K562 (cell line): ENCODE data around the gene ZEB2. TPM values are rescaled to one million over a fixed set of nuclear protein-coding genes. Genes with fewer than 3 reads are reported as not detected.

Experiments used
- ATAC-seq: fragments of 200-7000 bp; cut with Tn5 transposase; 3 replicates; pipeline ENCODE4 v1.9.1; 2020; ENCODE audit warnings: moderate library complexity
- BruUV-seq: library from RNA; stranded (reverse); fragments of 400-500 nt; replicated peaks from 2 replicates; lab custom pipeline; 2021; lab: Mats Ljungman, UMichigan
- CTCF ChIA-PET: fragments of 300-600 bp; formaldehyde crosslinking; extraction: SDS; loops from one replicate; lab custom pipeline; 2021; ENCODE audit warnings: low intra/inter-chr PET ratio; lab: Yijun Ruan, JAX
- POLR2A ChIA-PET: fragments of 300-600, 350-650 bp; sonication (Branson Sonifier 250); formaldehyde crosslinking; extraction: SDS; loops from one replicate; lab custom pipeline; 2021; ENCODE audit warnings: antibody characterized with exemption, inconsistent platforms; lab: Yijun Ruan, JAX
- DNase-seq, 4 experiments: peaks; one replicate each; pipeline versions ENCODE4 v3.0.0 to v3.0.0-alpha.2; 2011 to 2018; ENCODE audit warnings: low spot score in 3 of 4, mixed read lengths in 3 of 4; ENCODE audit errors: extremely low read depth in 1 of 4
- FAIRE-seq: peaks from 2 replicates; lab custom pipeline; 2011; peaks lifted over from hg19 to GRCh38; lab: Jason Lieb, UNC
- H2AFZ ChIP-seq: 2 replicates; pipeline ENCODE4 v1.6.0; 2011; ENCODE audit warnings: low read depth, low read length, control low read depth, inconsistent platforms
- H3K27ac ChIP-seq: fragments of 200-600 bp; 3 replicates; pipeline ENCODE4 v1.8.0; 2011; ENCODE audit warnings: low read depth, mild to moderate bottlenecking, control low read depth, inconsistent platforms, low read length, moderate library complexity, mixed read lengths; ENCODE audit errors: extremely low read depth
- H3K27me3 ChIP-seq, 2 experiments: fragments of 300-600 bp in 1 of 2; 2 replicates in 1 of 2; 3 replicates in 1 of 2; pipeline versions ENCODE4 v1.6.0 to v1.8.0; 2011; ENCODE audit warnings: inconsistent platforms in 2 of 2, low read length in 2 of 2, mild to moderate bottlenecking in 1 of 2, mixed read lengths in 1 of 2, moderate library complexity in 1 of 2; ENCODE audit not compliant: control insufficient read depth in 2 of 2, insufficient read depth in 2 of 2
- H3K36me3 ChIP-seq: fragments of 300-600 bp; 3 replicates; pipeline ENCODE4 v1.8.0; 2011; ENCODE audit warnings: mild to moderate bottlenecking, low read length, inconsistent platforms; ENCODE audit not compliant: control insufficient read depth, insufficient read depth
- H3K4me1 ChIP-seq, 2 experiments: fragments of 200-600 bp in 1 of 2; replicated peaks in 1 of 2; 2 replicates in 1 of 2; 3 replicates in 1 of 2; pipeline versions ENCODE4 v1.5.1 to v1.8.0; 2011; ENCODE audit warnings: inconsistent platforms in 2 of 2, low read length in 2 of 2, mild to moderate bottlenecking in 1 of 2, mixed read lengths in 1 of 2, moderate library complexity in 1 of 2; ENCODE audit not compliant: control insufficient read depth in 2 of 2, insufficient read depth in 2 of 2
- H3K4me2 ChIP-seq: 2 replicates; pipeline ENCODE4 v1.6.1; 2011; ENCODE audit warnings: low read length, control low read depth, inconsistent platforms, mixed read lengths; ENCODE audit not compliant: insufficient read depth
- H3K4me3 ChIP-seq: fragments of 200-600 bp; sonication (generic), shearing (Covaris generic); 2 replicates; pipeline ENCODE4 v1.5.1; 2016; ENCODE audit warnings: control low read depth, inconsistent platforms
- H3K79me2 ChIP-seq: fragments of 200-600 bp; 3 replicates; pipeline ENCODE4 v1.8.0; 2011; ENCODE audit warnings: low read length, inconsistent platforms; ENCODE audit not compliant: control insufficient read depth, insufficient read depth
- H3K9ac ChIP-seq, 2 experiments: 2 replicates each; pipeline versions ENCODE4 v1.6.0 to v1.6.1; 2011; ENCODE audit warnings: low read depth in 2 of 2, low read length in 2 of 2, control low read depth in 1 of 2, inconsistent platforms in 1 of 2, mild to moderate bottlenecking in 1 of 2, mixed read lengths in 1 of 2; ENCODE audit not compliant: insufficient read depth in 1 of 2
- H3K9me1 ChIP-seq: one replicate; pipeline ENCODE4 v1.6.0; 2011; ENCODE audit warnings: inconsistent platforms, mild to moderate bottlenecking, low read length, moderate library complexity; ENCODE audit not compliant: control insufficient read depth, insufficient read depth
- H3K9me3 ChIP-seq: replicated peaks from 2 replicates; pipeline ENCODE4 v1.5.1; 2011; ENCODE audit warnings: low read depth, low read length, inconsistent platforms; ENCODE audit not compliant: control insufficient read depth, insufficient read depth
- H4K20me1 ChIP-seq: replicated peaks from 2 replicates; pipeline ENCODE4 v1.6.1; 2011; ENCODE audit warnings: low read length, inconsistent platforms, mixed read lengths; ENCODE audit not compliant: control insufficient read depth, insufficient read depth
- ARID1B ChIP-seq: fragments of 450-650 bp; IDR thresholded peaks from 2 replicates; pipeline ENCODE4 v1.6.1; 2016; ENCODE audit warnings: antibody characterized with exemption, mild to moderate bottlenecking, inconsistent platforms
- BACH1 ChIP-seq: fragments of 200-800 bp; sonication (Bioruptor generic); IDR thresholded peaks from 2 replicates; pipeline ENCODE4 v1.6.1; 2016; ENCODE audit warnings: missing genetic modification characterization, missing compliant biosample characterization
- CHD1 ChIP-seq: fragments of 200-600 bp; sonication (generic); IDR thresholded peaks from one replicate; pipeline ENCODE4 v1.6.1; 2012; ENCODE audit warnings: mild to moderate bottlenecking, moderate library complexity, low read length, inconsistent platforms
- DACH1 ChIP-seq: fragments of 450-650 bp; IDR thresholded peaks from 2 replicates; pipeline ENCODE4 v1.6.1; 2018; ENCODE audit not compliant: partially characterized antibody
- DDX20 ChIP-seq: fragments of 450-650 bp; IDR thresholded peaks from 2 replicates; pipeline ENCODE4 v1.6.1; 2016; ENCODE audit warnings: missing genetic modification characterization, low read depth, mild to moderate bottlenecking, missing compliant biosample characterization, moderate library complexity
- NFE2L1 ChIP-seq: fragments of 450-650 bp; IDR thresholded peaks from 2 replicates; pipeline ENCODE4 v1.6.1; 2016; ENCODE audit warnings: missing genetic modification characterization, low read depth, mild to moderate bottlenecking, missing compliant biosample characterization, moderate library complexity, borderline replicate concordance
- POLR2G ChIP-seq: fragments of 200-400 bp; formaldehyde crosslinking; IDR thresholded peaks from 2 replicates; pipeline ENCODE4 v1.6.1; 2017; ENCODE audit warnings: low read depth, mild to moderate bottlenecking, antibody characterized with exemption, low read length, moderate library complexity
- RBFOX2 ChIP-seq: fragments of 200-400 bp; formaldehyde crosslinking; IDR thresholded peaks from 2 replicates; pipeline ENCODE4 v1.6.1; 2017; ENCODE audit warnings: low read depth, mild to moderate bottlenecking, low read length, moderate library complexity
- RBM22 ChIP-seq: fragments of 200-400 bp; formaldehyde crosslinking; IDR thresholded peaks from 2 replicates; pipeline ENCODE4 v1.6.1; 2018; ENCODE audit warnings: low read length, low read depth; ENCODE audit not compliant: poor library complexity, severe bottlenecking
- RFX5 ChIP-seq: IDR thresholded peaks from 2 replicates; pipeline ENCODE4 v1.6.1; 2011; ENCODE audit warnings: low read depth, mild to moderate bottlenecking, improper control_type of control experiment, low read length
- TEAD1 ChIP-seq, 2 experiments: fragments of 450-650 bp in 1 of 2; sonication (generic) in 1 of 2; formaldehyde crosslinking; IDR thresholded peaks; 2 replicates each; pipeline versions ENCODE4 v1.4.0 to v1.8.0; 2020 to 2022; ENCODE audit warnings: mild to moderate bottlenecking in 2 of 2, missing genetic modification reagents in 1 of 2
- TEAD4 ChIP-seq, 2 experiments: sonication (generic) in 1 of 2; formaldehyde crosslinking in 1 of 2; IDR thresholded peaks; 2 replicates each; pipeline versions ENCODE4 v1.6.1 to v1.8.0; 2012 to 2022; ENCODE audit warnings: borderline replicate concordance in 1 of 2, inconsistent platforms in 1 of 2, low read length in 1 of 2, mild to moderate bottlenecking in 1 of 2, missing genetic modification reagents in 1 of 2
- TFAM ChIP-seq: fragments of 250-450 bp; sonication (Bioruptor Pico); conservative IDR thresholded peaks from 2 replicates; pipeline ENCODE4 v1.5.0; 2021; ENCODE audit warnings: mild to moderate bottlenecking, moderate library complexity
- UBTF ChIP-seq, 2 experiments: IDR thresholded peaks; 2 replicates each; pipeline ENCODE4 v1.6.1; 2012; ENCODE audit warnings: improper control_type of control experiment in 2 of 2, low read depth in 2 of 2, low read length in 2 of 2, borderline replicate concordance in 1 of 2
- ZNF143 ChIP-seq: sonication (generic); formaldehyde crosslinking; IDR thresholded peaks from 2 replicates; pipeline ENCODE4 v1.9.0; 2022; ENCODE audit warnings: mild to moderate bottlenecking, missing genetic modification reagents
- ZNF146 ChIP-seq: IDR thresholded peaks from one replicate; pipeline ENCODE4 v1.6.1; 2018; ENCODE audit warnings: missing compliant biosample characterization; ENCODE audit not compliant: unreplicated experiment
- ZNF165 ChIP-seq: fragments of 250-450 bp; sonication (Bioruptor Pico); IDR thresholded peaks from 2 replicates; pipeline ENCODE4 v1.4.0; 2020; ENCODE audit warnings: borderline replicate concordance
- WGBS: fragments of 100-300 bp; shearing (Covaris generic); methylation state at CpG from one replicate; pipeline ENCODE4 v1.1.6; 2016; ENCODE audit warnings: low coverage, mixed read lengths; ENCODE audit not compliant: insufficient coverage; ENCODE audit errors: missing lambda C conversion rate; 5-methylcytosine and 5-hydroxymethylcytosine counted together
- in situ Hi-C: fragments of 300-500 bp; cut with MboI; formaldehyde crosslinking; loops from 4 replicates; pipeline ENCODE4 v1.15.0; 2018; ENCODE audit warnings: inconsistent platforms, mixed read lengths
- intact Hi-C: fragments of 100-400 bp; cut with micrococcal nuclease; formaldehyde crosslinking; loops from 2 replicates; pipeline ENCODE4 v1.14.2; 2022
- polyA plus RNA-seq, 8 experiments: library from polyadenylated mRNA; depleted of rRNA in 4 of 8; stranded (reverse) in 5 of 8; unstranded in 3 of 8; fragments of >200 nt; fragmentation: Nextera tagmentation in 2 of 8; fragmentation: Illumina TruSeq in 1 of 8; extraction: Ambion mirVana in 2 of 8; extraction: Trizol in 1 of 8; gene quantifications; 2 replicates each; pipeline versions ENCODE4 v1.2.1 to v1.2.3, GENCODE V29; 2011 to 2014; ENCODE audit warnings: inconsistent platforms in 1 of 8, missing spikeins in 1 of 8
- total RNA-seq, 7 experiments: library from RNA; depleted of rRNA in 6 of 7; stranded (reverse); fragments of >200 nt in 6 of 7; fragmentation: Illumina TruSeq in 2 of 7; extraction: Trizol in 2 of 7; gene quantifications; 2 replicates each; pipeline versions ENCODE4 v1.2.1 to v1.2.3, GENCODE V29; 2011 to 2021; ENCODE audit warnings: low replicate concordance in 1 of 7

Gene ZEB2
- total and polyA plus RNA-seq, 9 of the 15 experiments (the other 6 are each of a cell fraction or from before 2014, with no cell fraction given), result 15.1 to 113 (median 72.3) TPM

- BruUV-seq, result TSS peak; percentile 34
- CTCF ChIA-PET, result no interaction called here
- WGBS, result 0% methylated on average over 8 of the region's 8 CpGs
- Histone ChIP-seq H2AFZ (no peak overlapping the region), H3K9me3 (no peaks in the 10 kb centered on the region), H3K4me2 (peak overlapping the region; percentile 92), H3K27ac (peak overlapping the region; percentile 95), H3K27me3 (no peaks in the 10 kb centered on the region), H3K36me3 (peaks cover 23% of the 10 kb centered on the region), H3K9me1 (no peaks in the 10 kb centered on the region), H3K4me3 (peak overlapping the region; percentile 91), H4K20me1 (no peaks in the 10 kb centered on the region; the same call in 1 of the 2 replicates), H3K4me1 (peaks cover 21 to 22% of the 10 kb centered on the region in 2 experiments; a peak in 4 of 5 replicates), H3K9ac (peak overlapping the region; percentile 86 to 96; a peak in 3 of 4 replicates), H3K79me2 (peaks cover 77% of the 10 kb centered on the region)
- in situ Hi-C loops, result no loop called here
- DNase-seq, result peak in 1 of 4 experiments; percentile 51
- POLR2A ChIA-PET, result interaction anchor here (0.6 to 1.7 kb wide), 14 partner anchors 8 to 1110 kb away, joined by 3 to 6 read pairs (median 3); no protein-coding TSS in a partner anchor
- no peak for FAIRE-seq
- intact Hi-C loops, result loop anchor here (2.0 kb wide), 1 partner anchor 14 kb away; no protein-coding TSS in a partner anchor
- ATAC-seq, result 0 out of 3 replicates have a peak, but pooled peaks have one; percentile 1
- TF ChIP-seq TEAD1 (CRISPR knock-in tag; IDR thresholded peaks at IDR 0.05) (0 out of 4 replicates have a peak, but pooled peaks of 1 of the 2 experiments have one; percentile 42), POLR2G (peak; percentile 62), RFX5 (no peak), DDX20 (tag) (no peak), TEAD4 (IDR thresholded peaks at IDR 0.05; ENCODE audit: low read length) (peak; percentile 44; the same call in 1 of the 2 replicates), TEAD4 (CRISPR knock-in tag; IDR thresholded peaks at IDR 0.05; ENCODE audit: borderline replicate concordance) (no peak), UBTF (IDR thresholded peaks at IDR 0.05; ENCODE audit: borderline replicate concordance in 1 of 2, low read depth in 2 of 2, low read length in 2 of 2) (0 out of 4 replicates have a peak, but pooled peaks of 1 of the 2 experiments have one; percentile 37), CHD1 (peak; percentile 18), ARID1B (peak; percentile 49; the same call in 1 of the 2 replicates), RBM22 (no peak), DACH1 (no peak), RBFOX2 (peak; percentile 76), NFE2L1 (tag) (no peak), TFAM (CRISPR knock-in tag) (no peak), BACH1 (tag) (peak; percentile 25; the same call in 1 of the 2 replicates), ZNF146 (no peak), ZNF165 (CRISPR knock-in tag) (no peak), ZNF143 (CRISPR knock-in tag) (no peak)
Measured at GRCh38 chr2:144518748-144519596, 947 bp downstream of the ZEB2 start.
